NCI-H510A (cell line): ENCODE results near the gene TUBA4B.
"Not testable (repeated sequence)": the region's sequence is repeated elsewhere in the genome, so short reads cannot be mapped to it uniquely, and the experiment has no call there.

Experiments used
- DNase-seq: peaks from one replicate; lab custom pipeline; 2025; lab: John Stamatoyannopoulos, UW

The TUBA4B gene

GRCh38 chr2:219248845-219249202 lies 4.2 kb upstream of the TUBA4B start:
- DNase-seq: no peak

- DNase-seq: peak; percentile 65
Measured at GRCh38 chr2:219249203-219249980, 3.7 kb upstream of the TUBA4B start.

- no peak for DNase-seq
Measured at GRCh38 chr2:219250049-219250781, 2.8 kb upstream of the TUBA4B start.

GRCh38 chr2:219251656-219252055 lies 1.4 kb upstream of the TUBA4B start:
- DNase-seq: no peak

- DNase-seq: peak; percentile 8
Measured at GRCh38 chr2:219252084-219252483, 959 bp upstream of the TUBA4B start.

GRCh38 chr2:219252570-219252899 lies 508 bp upstream of the TUBA4B start:
- DNase-seq: no peak

- DNase-seq: peak; percentile 74
Measured at GRCh38 chr2:219253753-219254589, 928 bp downstream of the TUBA4B start, which contains the start of gene TUBA4A. TUBA4A (minus strand) TSS chr2:219253918; CDS start chr2:219253858, 60 bp downstream.

GRCh38 chr2:219254590-219255201 lies 1.7 kb downstream of the TUBA4B start:
- DNase-seq: no peak

GRCh38 chr2:219258942-219259341 lies 5.9 kb downstream of the TUBA4B start:
- DNase-seq: not testable (repeated sequence)

GRCh38 chr2:219261024-219261855 lies 8.2 kb downstream of the TUBA4B start:
- DNase-seq: no peak

- DNase-seq: no peak
Measured at GRCh38 chr2:219266232-219266631, 13.2 kb downstream of the TUBA4B start.

GRCh38 chr2:219266886-219267285 lies 13.8 kb downstream of the TUBA4B start:
- no peak for DNase-seq

- no peak for DNase-seq
Measured at GRCh38 chr2:219268294-219268693, 15.3 kb downstream of the TUBA4B start.

GRCh38 chr2:219269362-219270054 lies 16.5 kb downstream of the TUBA4B start:
- DNase-seq: peak; percentile 28

GRCh38 chr2:219270055-219270372 lies 17.0 kb downstream of the TUBA4B start:
- no peak for DNase-seq

GRCh38 chr2:219271021-219271420 lies 18.0 kb downstream of the TUBA4B start:
- DNase-seq: no peak

- DNase-seq: no peak
Measured at GRCh38 chr2:219272356-219272755, 19.3 kb downstream of the TUBA4B start.

GRCh38 chr2:219272995-219273394 lies 20.0 kb downstream of the TUBA4B start:
- no peak for DNase-seq

- DNase-seq: no peak
Measured at GRCh38 chr2:219273937-219274336, 20.9 kb downstream of the TUBA4B start.

- no peak for DNase-seq
Measured at GRCh38 chr2:219274361-219274921, 21.4 kb downstream of the TUBA4B start.
